ENCODE data around the gene C7orf57.
"Not testable (repeated sequence)": the region's sequence is repeated elsewhere in the genome, so short reads cannot be mapped to it uniquely, and the experiment has no call there.

C7orf57 gene

DNA sequence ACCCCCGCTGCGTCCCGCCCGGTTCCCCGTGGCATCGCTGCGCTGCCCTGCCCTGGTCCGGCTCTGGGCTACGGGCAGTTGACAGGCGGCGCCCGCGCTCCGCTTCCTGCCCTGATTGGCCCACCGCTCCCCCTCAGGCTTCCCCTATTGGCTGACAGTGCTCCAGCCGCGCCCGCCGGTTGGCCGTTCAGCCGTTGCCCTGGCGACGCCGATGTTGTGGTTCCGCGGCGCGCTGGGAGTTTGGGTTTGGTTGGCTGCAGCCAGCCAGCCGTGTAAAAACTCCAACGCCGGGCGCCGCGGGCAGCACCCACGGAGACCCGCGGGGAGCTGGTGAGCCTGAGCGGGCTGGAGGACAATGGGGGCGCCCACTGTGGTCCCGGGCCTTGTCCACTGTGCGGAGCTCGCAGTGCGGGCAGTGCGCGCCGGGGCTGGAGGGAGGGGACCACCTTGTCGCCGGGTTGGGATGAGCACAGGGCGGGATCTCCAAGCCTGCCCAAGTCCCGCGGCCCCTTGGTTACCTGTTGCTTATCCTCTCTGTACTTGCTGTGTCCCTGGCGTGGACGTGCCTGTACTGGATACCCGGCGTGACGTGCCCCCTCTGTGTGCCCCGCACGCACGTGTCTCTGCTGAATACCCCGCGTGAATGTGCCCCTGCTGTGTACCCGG lies at the start of gene C7orf57:
Gene C7orf57, plus strand, starts transcription at position 243 of the 666 bp plus-strand sequence. CDS start 766 bp downstream, outside the sequence.
- DNase-seq, result peak; percentile 93

DNA sequence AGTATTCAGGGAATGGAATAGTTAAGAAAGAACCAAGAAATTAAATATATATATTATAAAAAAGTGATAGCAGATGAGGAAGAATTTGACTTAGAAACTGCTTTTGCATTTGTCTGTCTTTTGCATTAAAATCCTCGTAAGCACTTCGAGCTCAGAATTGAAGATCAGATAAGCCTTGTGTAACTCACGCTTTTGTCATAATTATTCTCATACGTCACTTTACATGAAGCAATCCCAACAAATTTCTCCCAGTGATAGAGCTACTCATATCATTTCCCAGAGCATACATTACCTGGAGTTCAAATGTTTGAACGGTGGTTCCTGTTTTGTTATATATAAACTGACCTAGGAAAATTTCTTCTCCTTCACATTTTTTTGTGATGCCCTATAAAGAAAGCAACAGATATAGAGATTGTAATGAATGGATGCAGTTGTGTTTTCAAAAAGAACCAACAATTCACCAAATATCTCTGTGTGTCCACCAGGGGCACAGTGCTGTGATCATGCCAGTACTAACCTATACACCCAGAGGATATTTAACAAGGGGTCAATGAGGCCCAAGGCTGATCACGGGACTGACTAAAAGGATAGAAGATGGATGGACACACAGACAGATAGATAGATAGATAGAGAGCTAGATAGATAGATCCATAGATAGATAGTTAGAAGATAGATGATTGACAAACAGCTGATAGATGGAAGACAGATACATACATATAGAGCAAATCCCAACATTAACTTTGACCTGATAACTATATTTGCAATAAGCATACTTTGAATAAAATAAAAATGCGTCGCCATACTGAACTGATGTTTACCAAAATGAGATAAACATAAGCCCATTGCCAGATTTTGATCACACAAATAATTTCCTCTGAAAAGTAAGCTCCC lies 46.6 kb upstream of the C7orf57 start:
- no peak for DNase-seq

DNA sequence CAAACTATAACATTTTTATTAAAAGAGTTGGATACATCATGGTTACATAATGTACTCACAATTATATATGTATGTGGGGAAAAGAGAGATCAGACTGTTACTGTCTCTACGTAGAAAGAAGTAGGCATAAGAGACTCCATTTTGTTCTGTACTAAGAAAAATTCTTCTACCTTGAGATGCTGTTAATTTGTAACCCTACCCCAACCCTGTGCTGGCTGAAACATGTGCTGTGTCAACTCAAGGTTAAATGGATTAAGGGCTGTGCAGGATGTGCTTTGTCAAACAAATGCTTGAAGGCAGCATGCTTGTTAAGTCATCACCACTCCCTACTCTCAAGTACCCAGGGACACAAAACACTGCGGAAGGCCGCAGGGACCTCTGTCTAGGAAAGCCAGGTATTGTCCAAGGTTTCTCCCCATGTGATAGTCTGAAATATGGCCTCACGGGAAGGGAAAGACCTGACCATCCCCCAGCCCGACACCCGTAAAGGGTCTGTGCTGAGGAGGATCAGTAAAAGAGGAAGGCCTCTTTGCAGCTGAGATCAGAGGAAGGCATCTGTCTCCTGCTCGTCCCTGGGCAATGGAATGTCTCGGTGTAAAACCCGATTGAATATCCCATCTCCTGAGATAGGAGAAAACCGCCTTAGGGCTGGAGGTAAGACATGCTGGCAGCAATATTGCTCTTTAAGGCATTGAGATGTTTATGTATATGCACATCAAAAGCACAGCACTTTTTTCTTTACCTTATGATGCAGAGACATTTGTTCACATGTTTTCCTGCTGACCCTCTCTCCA lies 45.5 kb upstream of the C7orf57 start:
- not testable (repeated sequence) for DNase-seq

DNA sequence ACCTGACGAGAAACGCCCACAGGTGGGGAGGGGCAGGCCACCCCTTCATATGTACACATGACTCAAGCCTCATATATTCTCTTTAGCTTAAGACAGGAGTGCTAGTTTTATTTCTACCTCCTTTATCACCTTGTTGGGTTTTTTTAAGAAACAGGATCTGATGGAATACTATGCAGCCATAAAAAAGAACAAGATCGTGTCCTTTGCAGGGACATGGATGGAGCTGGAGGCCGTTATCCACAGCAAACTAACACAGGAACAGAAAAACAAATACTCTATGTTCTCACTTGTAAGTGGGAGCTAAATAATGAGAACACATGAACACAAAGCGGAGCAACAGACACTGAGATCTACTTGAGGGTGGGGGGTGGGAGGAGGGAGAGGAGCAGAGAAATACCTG lies 44.8 kb upstream of the C7orf57 start:
- no peak for DNase-seq

DNA sequence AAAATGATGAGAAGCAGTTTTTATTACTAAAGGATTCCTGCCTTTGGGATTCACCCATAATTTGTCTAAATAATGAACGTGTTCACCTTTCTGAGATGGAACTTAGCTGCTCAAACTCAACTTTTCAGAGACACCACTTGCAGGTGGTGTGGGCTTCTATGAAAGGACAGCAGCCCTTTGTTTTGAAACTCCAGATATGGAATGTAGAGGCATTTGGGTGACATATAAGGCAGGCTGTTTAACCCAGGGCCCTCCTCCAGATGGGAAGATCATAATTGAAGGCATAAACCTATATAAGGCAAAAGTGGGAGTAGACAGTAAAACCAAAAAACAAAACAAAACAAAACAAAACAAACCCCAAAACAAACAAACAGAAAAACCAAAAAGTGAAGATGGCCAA lies 44.1 kb upstream of the C7orf57 start:
- no peak for DNase-seq

DNA sequence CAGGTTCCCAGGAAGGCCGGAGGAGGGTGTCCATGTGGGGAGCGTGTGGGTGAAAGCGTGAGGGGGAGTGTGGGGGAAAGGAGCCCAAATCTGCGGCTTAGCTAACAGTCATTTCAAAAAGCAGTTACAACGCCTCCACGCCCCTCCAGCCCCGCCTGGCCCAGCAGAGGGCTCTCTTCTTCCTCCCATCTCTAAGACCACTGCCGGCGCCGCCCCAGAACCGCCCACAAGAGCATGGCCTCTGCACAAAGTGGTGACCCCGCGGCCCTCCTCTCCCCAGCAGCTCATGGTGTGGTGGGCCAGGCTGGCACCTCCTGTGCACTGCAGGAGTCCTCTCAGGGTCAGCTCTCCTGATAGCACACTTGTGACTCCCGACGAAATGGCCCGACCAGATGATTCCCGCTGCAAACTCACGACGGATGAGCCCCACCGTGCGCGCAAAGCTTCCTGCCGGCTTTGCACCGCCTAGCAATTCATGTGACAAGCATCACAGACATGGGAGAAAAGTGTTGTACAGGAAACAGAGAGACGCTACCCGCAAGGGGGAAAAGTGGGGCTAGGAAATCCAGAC lies 43.5 kb upstream of the C7orf57 start:
- peak; percentile 93 for DNase-seq

DNA sequence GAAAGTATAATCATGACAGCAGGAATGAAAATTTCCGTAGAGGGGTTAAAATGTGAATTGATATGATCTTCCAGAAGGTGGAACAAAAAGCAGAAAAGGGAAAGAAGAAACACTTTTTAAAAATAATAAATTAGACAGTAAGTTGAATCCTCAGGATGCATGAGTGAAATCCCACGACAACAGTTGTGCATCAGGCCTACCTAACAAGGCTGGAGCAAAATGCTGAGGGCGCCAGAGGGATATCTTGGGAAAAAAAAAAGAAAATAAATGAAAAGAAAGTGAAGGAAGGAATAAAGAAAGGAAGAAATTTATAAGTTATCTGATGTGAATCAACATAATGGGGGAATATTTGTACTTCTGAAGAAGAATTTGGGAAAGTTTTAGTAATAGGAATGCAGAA lies 42.9 kb upstream of the C7orf57 start:
- no peak for DNase-seq

DNA sequence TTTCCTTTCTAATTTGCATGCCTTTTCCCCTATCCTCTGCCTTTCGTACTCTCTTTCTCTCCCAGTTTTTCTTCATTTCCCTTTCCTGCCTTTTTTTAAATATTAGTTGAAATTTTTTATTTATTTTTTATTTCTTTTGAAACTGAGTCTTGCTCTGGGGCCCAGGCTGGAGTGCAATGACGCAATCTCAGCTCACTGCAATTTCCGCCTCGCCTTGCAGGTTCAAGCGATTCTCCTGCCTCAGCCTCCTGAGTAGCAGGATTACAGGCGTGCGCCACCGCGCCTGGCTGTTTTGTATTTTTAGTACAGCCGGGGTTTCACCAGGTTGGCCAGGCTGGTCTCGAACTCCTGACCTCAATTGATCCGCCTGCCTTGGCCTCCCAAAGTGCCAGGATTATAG lies 35.9 kb upstream of the C7orf57 start:
- no peak for DNase-seq

DNA sequence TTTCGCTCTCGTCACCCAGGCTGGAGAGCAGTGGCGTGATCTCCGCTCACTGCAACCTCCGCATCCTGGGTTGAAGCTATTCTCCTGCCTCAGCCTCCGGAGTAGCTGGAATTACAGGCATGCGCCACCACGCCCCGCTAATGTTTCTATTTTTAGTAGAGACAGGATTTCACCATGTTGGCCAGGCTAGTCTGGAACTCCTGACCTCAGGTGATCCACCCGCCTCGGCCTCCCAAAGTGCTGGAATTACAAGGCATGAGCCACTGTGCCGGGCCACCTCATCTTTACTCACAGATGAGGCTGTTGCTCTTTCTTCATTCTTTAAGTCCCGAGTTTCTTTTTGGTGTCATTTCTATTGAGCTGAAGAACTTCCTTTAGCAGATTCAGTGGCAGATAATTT lies 35.2 kb upstream of the C7orf57 start:
- not testable (repeated sequence) for DNase-seq

DNA sequence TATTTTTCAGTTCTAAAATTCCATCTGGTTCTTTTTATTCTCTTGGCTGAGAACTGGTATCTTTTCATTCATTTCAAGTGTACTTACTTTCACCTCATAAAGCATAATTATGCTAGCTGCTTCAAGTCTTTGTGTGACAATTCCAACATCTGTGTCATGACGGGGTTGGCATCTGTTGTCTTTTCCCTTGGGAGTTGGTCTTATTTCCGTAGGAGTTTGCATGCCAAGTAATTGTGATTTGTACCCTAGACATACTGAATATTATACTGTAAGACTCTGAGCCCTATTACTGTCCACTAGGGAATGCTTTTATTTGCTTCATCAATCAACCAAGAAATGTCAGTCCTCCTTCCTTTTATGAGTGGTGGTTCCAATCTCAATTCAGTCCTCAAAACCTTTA lies 31.3 kb upstream of the C7orf57 start:
- no peak for DNase-seq

DNA sequence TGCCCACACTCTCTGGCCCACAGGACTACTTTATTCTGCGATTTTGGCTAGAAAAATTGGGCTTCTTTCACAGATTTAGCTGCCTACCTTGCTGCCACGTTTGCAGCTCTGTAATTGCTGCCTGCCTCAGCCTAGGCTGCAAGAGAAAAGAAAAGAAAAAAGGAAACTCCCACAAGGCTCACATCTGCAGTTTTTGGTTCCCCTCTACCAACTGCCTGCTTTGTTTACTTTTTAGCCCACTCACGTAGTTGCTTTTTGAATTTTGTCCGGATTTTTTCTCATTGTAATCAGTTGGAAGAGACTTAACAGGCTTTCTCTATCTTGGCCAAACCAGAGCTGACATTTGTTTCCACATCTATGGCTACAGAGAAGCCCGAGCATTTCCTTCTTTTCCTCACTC lies 30.7 kb upstream of the C7orf57 start:
- no peak for DNase-seq

DNA sequence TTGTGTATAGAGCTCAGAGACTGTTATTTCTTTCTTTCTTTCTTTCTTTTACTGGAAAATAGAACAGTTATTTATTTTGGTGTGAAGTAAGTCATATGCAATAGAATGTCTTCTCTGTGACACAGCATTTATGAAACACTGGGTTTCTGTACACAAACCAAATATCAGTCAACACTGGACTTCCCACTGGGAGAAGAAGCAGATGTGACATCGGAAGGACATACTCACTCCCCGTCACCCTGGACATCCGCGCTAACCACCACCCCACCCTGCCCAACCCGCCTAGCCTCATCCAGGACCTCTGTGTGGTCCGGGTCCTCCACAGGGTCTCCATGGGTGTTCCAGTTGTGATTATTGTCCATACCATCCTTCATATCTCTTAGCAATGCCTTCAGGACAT lies 28.5 kb upstream of the C7orf57 start:
- no peak for DNase-seq

DNA sequence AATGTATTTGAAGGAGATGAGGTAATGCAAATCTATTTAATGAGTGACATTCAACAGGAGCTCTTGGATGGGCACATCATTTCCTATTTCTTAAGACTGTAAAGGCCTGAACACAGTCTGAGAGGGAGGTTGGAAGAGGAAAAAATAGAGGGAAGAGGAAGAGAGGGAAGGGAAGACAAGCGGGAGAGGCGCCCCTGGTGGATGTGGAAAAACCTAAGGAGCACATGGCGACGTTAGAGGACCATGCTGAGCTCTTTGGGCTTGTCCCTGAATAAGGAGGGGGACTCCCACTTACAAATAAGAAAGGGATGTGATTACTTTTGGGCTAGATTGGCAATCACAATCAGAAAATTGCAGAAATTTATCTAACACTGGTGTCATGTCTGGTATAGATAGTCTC lies 26.1 kb upstream of the C7orf57 start:
- DNase-seq, result no peak

DNA sequence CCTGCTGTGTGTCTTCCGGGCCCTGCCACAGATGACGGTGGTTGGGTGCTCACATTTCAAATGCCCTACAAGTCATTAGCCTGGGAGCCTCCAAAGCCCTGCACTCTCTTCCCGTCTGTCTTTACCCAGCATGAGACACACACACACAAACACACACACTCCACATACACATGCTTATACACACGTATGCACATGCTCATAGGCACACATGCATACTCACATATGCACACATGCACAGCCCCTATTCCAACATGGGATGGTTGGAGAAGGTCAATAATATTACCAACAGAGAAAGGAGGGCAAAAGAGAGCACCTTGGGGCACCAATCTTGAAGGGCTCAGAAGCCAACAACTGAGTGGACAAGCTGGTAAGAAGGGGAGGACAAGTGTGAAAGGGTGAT lies 25.4 kb upstream of the C7orf57 start:
- DNase-seq, result no peak

DNA sequence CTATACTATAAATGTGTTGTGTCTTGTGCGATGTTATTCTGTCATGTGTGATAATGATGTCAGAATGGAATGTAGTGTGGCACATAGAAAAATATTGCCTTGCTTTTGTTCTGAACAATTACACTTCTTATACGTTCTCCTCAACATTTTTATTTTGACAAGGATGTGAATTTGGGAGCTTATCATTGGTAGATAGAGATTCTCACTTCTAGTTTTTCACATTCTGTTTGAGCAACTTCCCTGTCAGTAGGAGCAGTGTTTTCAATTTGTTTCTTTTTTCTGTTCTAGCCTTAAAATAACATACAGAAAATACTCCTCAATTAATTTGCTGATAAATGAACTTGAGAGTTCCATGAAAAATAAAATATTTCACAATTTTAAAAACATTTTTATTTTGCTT lies 24.0 kb upstream of the C7orf57 start:
- DNase-seq, result no peak

DNA sequence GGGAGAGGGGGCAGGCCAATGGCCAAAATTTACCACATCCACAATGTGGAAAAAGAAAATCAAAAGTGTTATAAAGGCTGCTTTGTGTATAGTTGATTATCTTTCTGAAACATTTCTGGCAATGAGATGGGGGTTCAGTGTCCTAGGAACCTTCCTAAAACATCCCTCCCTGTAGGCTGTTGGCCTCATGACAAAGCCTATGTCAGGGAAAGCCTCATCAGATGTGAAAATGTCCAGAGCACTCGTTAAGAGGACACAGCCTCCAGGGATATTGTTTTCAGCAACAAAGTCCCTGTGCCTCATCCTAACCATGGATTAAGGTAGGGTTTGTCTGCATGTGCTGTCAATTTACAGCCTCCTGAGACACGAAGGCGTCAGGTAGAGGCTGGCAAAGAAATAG lies 23.4 kb upstream of the C7orf57 start:
- no peak for DNase-seq

DNA sequence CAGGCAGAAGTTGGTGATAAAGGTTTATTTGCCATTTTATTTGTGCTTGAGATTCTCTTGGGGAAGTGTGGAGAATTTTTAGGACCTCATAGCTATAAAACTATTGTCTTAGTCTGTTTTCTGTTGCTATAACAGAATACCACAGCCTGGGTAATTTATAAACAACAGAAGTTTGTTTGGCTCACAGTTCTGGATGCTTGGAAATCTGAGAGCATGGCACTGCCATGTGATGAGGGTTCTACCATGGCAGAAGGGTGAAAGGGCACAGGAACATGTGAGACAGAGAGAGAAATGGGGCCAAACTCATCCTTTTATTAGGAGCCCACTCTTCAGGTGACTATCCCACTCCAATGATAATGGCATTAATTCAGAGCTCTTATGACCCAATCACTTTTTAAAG lies 18.7 kb upstream of the C7orf57 start:
- no peak for DNase-seq

DNA sequence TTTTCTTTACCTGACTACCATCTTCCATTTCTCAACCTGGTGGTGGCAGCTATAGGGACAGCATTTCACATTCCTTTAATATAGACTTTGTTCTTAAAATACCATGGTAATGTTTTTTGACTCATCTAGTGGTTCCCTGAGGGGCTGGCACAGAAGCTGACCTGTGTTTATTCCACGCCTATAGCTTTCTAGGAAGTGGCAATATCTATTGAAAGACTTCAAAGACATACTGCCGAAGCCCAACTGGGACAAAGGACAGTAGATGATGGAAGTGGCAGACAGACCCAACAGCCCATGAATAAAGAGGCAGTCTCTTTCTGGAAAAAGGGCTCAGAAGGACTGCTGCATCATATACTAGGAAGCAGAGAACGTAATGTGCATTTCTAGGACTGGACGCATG lies 17.7 kb upstream of the C7orf57 start:
- no peak for DNase-seq

DNA sequence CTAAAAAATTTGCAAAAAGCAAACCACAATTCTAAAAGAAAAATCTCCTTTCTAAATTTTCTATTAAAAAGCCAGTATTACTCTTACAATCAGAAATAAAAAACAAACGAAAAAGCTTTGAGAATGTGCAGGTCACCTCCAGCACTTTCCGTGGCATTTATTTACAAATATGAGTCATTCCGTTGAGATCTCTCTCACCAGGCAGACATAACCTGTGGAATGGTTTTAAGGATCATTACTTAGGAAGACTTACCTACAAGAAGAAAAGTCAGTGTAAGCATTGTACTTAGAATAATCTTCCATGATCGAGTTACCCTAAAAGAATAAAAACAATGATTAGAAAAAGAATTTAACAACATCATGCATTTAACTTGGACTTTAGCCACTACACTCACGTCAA lies 9.7 kb upstream of the C7orf57 start:
- no peak for DNase-seq

DNA sequence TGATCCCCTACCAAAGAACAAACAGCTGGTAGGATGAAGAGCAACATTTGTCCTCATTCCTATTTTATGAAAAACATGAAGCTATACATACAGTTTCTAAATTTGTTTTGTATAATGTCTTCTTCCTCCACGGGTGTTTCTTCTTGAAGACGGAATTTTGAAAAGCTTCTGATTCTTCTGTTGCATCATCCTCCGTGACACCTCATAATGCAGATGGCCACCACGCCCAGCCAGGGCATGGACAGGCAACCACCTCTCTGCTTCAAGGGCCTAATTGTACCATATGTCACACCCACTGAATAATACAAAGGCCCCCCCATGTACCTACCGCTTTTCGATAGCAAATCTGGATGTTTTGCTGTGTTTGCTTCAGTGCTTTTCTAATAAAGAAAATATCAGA lies 6.4 kb upstream of the C7orf57 start, which contains the start of gene SUN3:
Gene SUN3, minus strand, starts transcription at position 170 of the 400 bp plus-strand sequence. Its CDS starts 169 bp downstream, at position 1.
- no peak for DNase-seq

DNA sequence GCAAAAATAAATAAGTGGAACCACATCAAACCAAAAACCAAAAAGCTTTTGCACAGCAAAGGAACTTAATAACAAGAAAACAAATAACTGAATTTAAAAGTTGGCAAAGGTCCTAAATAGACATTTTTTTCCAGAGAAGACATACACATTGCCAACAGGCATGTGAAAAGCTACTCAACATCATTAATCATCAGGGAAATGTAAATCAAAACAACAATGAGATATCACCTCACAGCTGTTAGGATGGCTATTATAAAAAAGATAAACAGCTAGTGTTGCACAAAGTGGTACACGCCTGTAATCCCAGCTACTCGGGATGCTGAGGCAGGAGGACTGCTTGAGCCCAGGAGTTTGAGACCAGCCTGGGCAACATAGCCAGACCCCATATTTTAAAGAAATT lies 4.2 kb upstream of the C7orf57 start:
- no peak for DNase-seq

DNA sequence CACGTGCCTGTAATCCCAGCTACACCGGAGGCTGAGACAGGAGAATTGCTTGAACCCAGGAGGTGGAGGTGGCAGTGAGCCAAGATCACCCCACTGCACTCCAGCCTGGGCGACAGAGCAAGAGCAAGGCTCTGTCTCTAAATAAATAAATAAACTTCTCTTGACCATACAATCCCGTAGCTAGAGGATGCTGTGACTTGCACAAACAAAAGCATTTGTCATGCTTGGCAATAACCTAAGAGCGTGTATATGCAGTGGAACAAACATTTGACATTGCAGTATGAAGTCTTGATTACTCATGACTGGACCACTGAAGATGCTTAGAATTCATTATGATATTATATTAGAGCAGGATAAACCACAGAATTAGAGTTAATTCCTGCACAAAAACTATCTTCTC lies 1.4 kb upstream of the C7orf57 start:
- no peak for DNase-seq

DNA sequence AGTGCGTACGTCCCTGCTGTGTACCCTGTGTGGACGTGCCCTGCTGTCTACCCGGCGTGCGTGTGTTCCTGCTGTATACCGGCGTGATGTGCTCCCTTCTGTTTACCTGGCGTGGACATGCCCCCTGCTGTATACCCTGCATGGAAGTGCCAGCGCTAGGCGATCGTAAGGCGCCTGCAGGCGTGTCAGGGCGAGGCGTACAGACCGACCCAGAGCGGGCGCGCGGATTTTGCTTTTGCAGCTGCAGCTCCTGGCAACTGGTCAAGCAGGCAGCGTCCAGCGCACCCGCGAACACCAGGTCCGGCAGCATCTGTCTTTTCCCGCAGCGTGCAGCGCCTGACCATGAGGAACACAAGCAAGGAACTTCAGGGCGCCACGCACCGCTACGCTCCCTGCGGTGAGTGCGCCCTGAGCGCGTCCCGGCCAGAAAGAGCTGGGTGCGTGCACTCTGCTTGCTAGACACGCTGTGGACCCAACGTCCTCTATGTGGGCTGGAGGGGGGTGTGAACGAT lies 680 bp downstream of the C7orf57 start:
- DNase-seq, result no peak

Data from activated effector memory CD4-positive, alpha-beta T cell treated with anti-CD3 and anti-CD28 coated beads, Interleukin-2, amount 50 U/mL, for 16 hours (primary cell).